ENCODE measurements around the gene ARMH1. TPM values are rescaled to one million over a fixed set of nuclear protein-coding genes. Genes with fewer than 3 reads are reported as not detected.
"Not testable (repeated sequence)": the region's sequence is repeated elsewhere in the genome, so short reads cannot be mapped to it uniquely, and the experiment has no call there.

The ARMH1 gene
- total and polyA plus RNA-seq, 11 donors, result 0.33 to 9.9 (median 0.70) TPM; not detected in 3

GRCh38 chr1:44733784-44734183 is 59.3 kb downstream of the ARMH1 start:
- intact Hi-C loops (cut with DNase I), result loop anchor here in 6 of 10 donors (2.0 to 10.0 kb wide), 9 partner anchors 41 to 771 kb away; partner anchors contain the start of genes HECTD3 (in 2 of the 6), RPS8 (in 2 of the 6), UROD (in 2 of the 6) and ARMH1 (in 1 of the 6)

GRCh38 chr1:44735992-44736391 is 61.5 kb downstream of the ARMH1 start:
- Histone ChIP-seq H3K4me1 (peaks cover 0 to 17% (median 10%) of the 10 kb centered on the region in 12 donors), H3K9me3 (no peaks in the 10 kb centered on the region), H3K27ac (no peak overlapping the region), H3K27me3 (no peaks in the 10 kb centered on the region), H3K4me3 (no peak overlapping the region), H3K36me3 (no peaks in the 10 kb centered on the region)
- DNase-seq (no peak), ATAC-seq (no peak)
- TF ChIP-seq POLR2A (IDR thresholded peaks at IDR 0.05) (no peak), CTCF (IDR thresholded peaks at IDR 0.05) (no peak)
- 88 to 96% (median 94%) methylated on average over 1 of the region's 1 CpG for WGBS, 4 donors
- intact Hi-C loops (cut with DNase I), result loop anchor here in 5 of 10 donors (5.0 to 10.0 kb wide), 6 partner anchors 41 to 769 kb away; partner anchors contain the start of genes ARMH1 (in 1 of the 5), BEST4 (in 1 of the 5), CCDC163 (in 1 of the 5) and HECTD3 (in 1 of the 5)

More at GRCh38 chr1:44733784-44734183, 59.3 kb downstream of the ARMH1 start:
- Histone ChIP-seq H3K4me3 (no peak overlapping the region), H3K9me3 (no peaks in the 10 kb centered on the region), H3K27ac (peak overlapping the region in 2 of 12 donors; percentile 22 to 54), H3K4me1 (peaks cover 0 to 30% (median 9%) of the 10 kb centered on the region in 12 donors), H3K27me3 (no peaks in the 10 kb centered on the region), H3K36me3 (no peaks in the 10 kb centered on the region)
- no peak for TF ChIP-seq CTCF (IDR thresholded peaks at IDR 0.05)
- no peak for TF ChIP-seq POLR2A (IDR thresholded peaks at IDR 0.05)
- ATAC-seq (no peak), DNase-seq (no peak)
- WGBS, 4 donors, result 75 to 87% (median 80%) methylated on average over 1 of the region's 1 CpG

GRCh38 chr1:44738953-44739306 is 64.4 kb downstream of the ARMH1 start:
- intact Hi-C loops (cut with DNase I), result loop anchor here in 5 of 10 donors (1.0 to 10.0 kb wide), 7 partner anchors 8 to 766 kb away; partner anchors contain the start of genes ARMH1 (in 1 of the 5), BEST4 (in 1 of the 5), CCDC163 (in 1 of the 5) and HECTD3 (in 1 of the 5)
- DNase-seq, ATAC-seq, H3K27me3 ChIP-seq, H3K36me3 ChIP-seq, H3K9me3 ChIP-seq: not testable (repeated sequence)
- Histone ChIP-seq H3K4me3 (peak overlapping the region in 11 of 12 donors; percentile 35 to 69 (median 62)), H3K27ac (peak overlapping the region; percentile 43 to 93 (median 86)), H3K4me1 (peaks cover 0 to 13% (median 8%) of the 10 kb centered on the region in 12 donors)
- WGBS, 4 donors, result 60 to 90% (median 75%) methylated on average over 1 of the region's 1 CpG

GRCh38 chr1:44739307-44740178 is 65.0 kb downstream of the ARMH1 start, which contains the start of gene KIF2C:
TSS of gene KIF2C (plus strand) at chr1:44739837. CDS start at chr1:44739933, 96 bp downstream.
- TF ChIP-seq POLR2A (IDR thresholded peaks at IDR 0.05) (peak in 1 of 2 donors; percentile 69), CTCF (IDR thresholded peaks at IDR 0.05) (peak in 4 of 12 donors; percentile 3 to 41 (median 26))
- ATAC-seq (peak; percentile 100), DNase-seq (peak; percentile 96 to 98 (median 98))
- H3K27me3 ChIP-seq, result no peaks in the 10 kb centered on the region
- 0 to 1% (median 1%) methylated on average over 52 to 57 of the region's 57 CpGs for WGBS, 4 donors
- H3K27ac ChIP-seq, result peak within 1 kb of the TSS; percentile 43 to 93 (median 86)
- no peaks in the 10 kb centered on the region for H3K36me3 ChIP-seq
- peaks cover 0 to 13% (median 8%) of the 10 kb centered on the region in 12 donors for H3K4me1 ChIP-seq
- intact Hi-C loops (cut with DNase I), result loop anchor here in 5 of 10 donors (1.0 to 10.0 kb wide), 7 partner anchors 8 to 765 kb away; partner anchors contain the start of genes ARMH1 (in 1 of the 5), BEST4 (in 1 of the 5), CCDC163 (in 1 of the 5) and HECTD3 (in 1 of the 5)
- H3K4me3 ChIP-seq, result peak within 1 kb of the TSS; percentile 19 to 69 (median 60)
- H3K9me3 ChIP-seq, result no peaks in the 10 kb centered on the region

All from heart left ventricle (tissue), 16 donors.